IPS-20b (cell line): ENCODE measurements around the gene TTC24.

Experiments
- H3K27ac ChIP-seq: one replicate; pipeline ENCODE4 v1.5.1; 2013; ENCODE audit warnings: low read length
- H3K27me3 ChIP-seq: 2 replicates; pipeline ENCODE4 v1.6.1; 2013; ENCODE audit warnings: mild to moderate bottlenecking, low read length, inconsistent platforms; ENCODE audit not compliant: insufficient read depth
- H3K36me3 ChIP-seq: 2 replicates; pipeline ENCODE4 v1.6.1; 2013; ENCODE audit warnings: low read depth, mild to moderate bottlenecking, inconsistent platforms, low read length, moderate library complexity; ENCODE audit not compliant: insufficient read depth
- H3K4me1 ChIP-seq: 2 replicates; pipeline ENCODE4 v1.6.1; 2013; ENCODE audit warnings: mild to moderate bottlenecking, control low read depth, inconsistent platforms, low read length, moderate library complexity; ENCODE audit not compliant: insufficient read depth
- H3K4me3 ChIP-seq: 2 replicates; pipeline ENCODE4 v1.5.1; 2013; ENCODE audit warnings: mild to moderate bottlenecking, low read length, inconsistent platforms
- H3K9ac ChIP-seq: 2 replicates; pipeline ENCODE4 v1.6.1; 2013; ENCODE audit warnings: low read depth, mild to moderate bottlenecking, inconsistent platforms, low read length, moderate library complexity
- H3K9me3 ChIP-seq: 2 replicates; pipeline ENCODE4 v1.6.1; 2013; ENCODE audit warnings: mild to moderate bottlenecking, low read depth, low read length, inconsistent platforms; ENCODE audit not compliant: insufficient read depth

Gene TTC24

DNA sequence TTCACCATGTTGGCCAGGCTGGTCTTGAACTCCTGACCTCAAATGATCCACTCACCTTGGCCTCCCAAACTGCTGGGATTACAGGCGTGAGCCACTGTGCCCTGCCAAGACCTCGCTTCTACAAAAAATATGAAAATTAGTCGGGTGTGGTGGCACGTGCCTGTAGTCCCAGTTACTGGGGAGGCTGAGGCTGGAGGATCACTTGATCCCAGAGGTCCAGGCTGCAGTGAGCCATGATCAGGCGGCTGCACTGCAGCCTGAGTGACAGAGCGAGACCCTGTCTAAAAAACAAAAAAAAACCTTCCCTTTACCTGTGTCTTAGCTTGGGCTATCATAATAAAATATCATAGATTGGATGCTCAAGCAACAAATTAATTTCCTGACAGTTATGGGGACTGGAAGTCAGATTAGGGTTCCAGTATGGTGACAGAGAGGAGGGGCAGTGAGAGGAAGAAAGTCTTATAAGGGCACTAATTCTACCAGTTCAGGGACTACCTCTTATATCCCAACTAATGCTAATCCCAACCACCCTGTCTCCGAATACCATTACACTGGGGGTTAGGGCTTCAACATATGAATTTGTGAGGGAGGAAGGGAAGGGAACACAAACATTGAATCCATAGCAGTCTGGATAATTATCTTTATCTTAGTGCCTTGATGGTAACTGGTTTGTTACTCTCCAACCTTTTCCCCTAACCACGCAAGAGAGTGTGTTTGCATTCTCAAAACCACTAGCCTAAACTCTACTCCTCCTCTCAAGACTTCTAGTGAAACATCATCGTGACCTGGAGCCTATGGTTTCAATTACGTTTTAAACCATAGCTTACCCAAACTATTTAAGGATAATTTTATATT, 11.0 kb downstream of the TTC24 start:
- Histone ChIP-seq H3K27ac (no peak overlapping the region), H3K4me1 (peaks cover 11% of the 10 kb centered on the region; the same call in 1 of the 2 replicates), H3K27me3 (peaks cover 5% of the 10 kb centered on the region; the same call in 1 of the 2 replicates), H3K36me3 (peaks cover 31% of the 10 kb centered on the region), H3K4me3 (peak overlapping the region; percentile 78), H3K9me3 (no peaks in the 10 kb centered on the region), H3K9ac (peak overlapping the region; percentile 84; the same call in 1 of the 2 replicates)

DNA sequence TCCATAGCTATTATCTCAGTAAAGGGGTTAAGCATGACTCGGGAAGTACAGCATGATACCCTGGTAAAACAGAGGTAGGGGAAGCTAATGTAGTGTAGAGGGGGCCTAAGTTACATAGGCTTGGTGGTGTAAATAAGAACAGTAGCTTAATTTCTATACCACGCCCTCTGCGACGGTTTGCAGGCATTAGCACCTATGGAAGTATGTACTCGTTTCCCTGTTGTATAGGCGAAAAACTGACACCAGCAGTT, 11.6 kb downstream of the TTC24 start:
- Histone ChIP-seq H3K4me1 (peaks cover 11% of the 10 kb centered on the region; the same call in 1 of the 2 replicates), H3K9ac (peak overlapping the region; percentile 84), H3K27ac (peak overlapping the region; percentile 91), H3K9me3 (no peaks in the 10 kb centered on the region), H3K27me3 (no peaks in the 10 kb centered on the region), H3K4me3 (peak overlapping the region; percentile 78), H3K36me3 (peaks cover 36% of the 10 kb centered on the region)

- H3K9ac ChIP-seq = peak within 1 kb of the TSS; percentile 84
Measured at GRCh38 chr1:156591432-156592157, 12.1 kb downstream of the TTC24 start, which contains the start of gene NAXE. NAXE (plus strand) TSS chr1:156591776; CDS start chr1:156591805, 29 bp downstream.

GRCh38 chr1:156592158-156592909, 12.8 kb downstream of the TTC24 start:
- Histone ChIP-seq H3K27me3 (no peaks in the 10 kb centered on the region), H3K9ac (peak overlapping the region; percentile 84), H3K4me3 (peak overlapping the region; percentile 78), H3K9me3 (no peaks in the 10 kb centered on the region), H3K4me1 (peaks cover 11% of the 10 kb centered on the region; the same call in 1 of the 2 replicates), H3K36me3 (peaks cover 48% of the 10 kb centered on the region), H3K27ac (no peak overlapping the region)

More at GRCh38 chr1:156591432-156592157, 12.1 kb downstream of the TTC24 start, which contains the start of gene NAXE:
- Histone ChIP-seq H3K36me3 (peaks cover 41% of the 10 kb centered on the region), H3K9me3 (no peaks in the 10 kb centered on the region), H3K27ac (peak within 1 kb of the TSS; percentile 91), H3K4me1 (peaks cover 11% of the 10 kb centered on the region; the same call in 1 of the 2 replicates), H3K27me3 (no peaks in the 10 kb centered on the region), H3K4me3 (peak within 1 kb of the TSS; percentile 78)

- Histone ChIP-seq H3K4me1 (peaks cover 11% of the 10 kb centered on the region; the same call in 1 of the 2 replicates), H3K27ac (no peak overlapping the region), H3K27me3 (no peaks in the 10 kb centered on the region), H3K36me3 (peaks cover 56% of the 10 kb centered on the region), H3K4me3 (peak overlapping the region; percentile 78; the same call in 1 of the 2 replicates), H3K9me3 (no peaks in the 10 kb centered on the region), H3K9ac (peak overlapping the region; percentile 84; the same call in 1 of the 2 replicates)
Measured at GRCh38 chr1:156592910-156593660, 13.6 kb downstream of the TTC24 start.

DNA sequence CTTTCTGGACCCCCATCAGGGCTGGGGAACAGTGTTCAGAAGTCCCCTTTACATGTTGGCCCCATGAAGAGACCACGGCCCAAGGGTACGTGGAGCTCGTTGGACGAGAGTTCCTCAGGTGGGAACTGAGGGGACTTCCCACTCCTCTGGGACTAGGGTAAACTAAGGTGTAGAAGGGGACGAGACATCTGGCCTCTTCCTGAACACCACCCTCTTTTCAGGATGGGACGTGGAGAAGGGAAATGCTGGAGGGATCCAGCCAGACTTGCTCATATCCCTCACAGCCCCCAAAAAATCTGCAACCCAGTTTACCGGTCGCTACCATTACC, 14.1 kb downstream of the TTC24 start:
- Histone ChIP-seq H3K9me3 (no peaks in the 10 kb centered on the region), H3K4me3 (no peak overlapping the region), H3K4me1 (peaks cover 11% of the 10 kb centered on the region; the same call in 1 of the 2 replicates), H3K36me3 (peaks cover 61% of the 10 kb centered on the region), H3K9ac (no peak overlapping the region), H3K27me3 (no peaks in the 10 kb centered on the region), H3K27ac (no peak overlapping the region)

DNA sequence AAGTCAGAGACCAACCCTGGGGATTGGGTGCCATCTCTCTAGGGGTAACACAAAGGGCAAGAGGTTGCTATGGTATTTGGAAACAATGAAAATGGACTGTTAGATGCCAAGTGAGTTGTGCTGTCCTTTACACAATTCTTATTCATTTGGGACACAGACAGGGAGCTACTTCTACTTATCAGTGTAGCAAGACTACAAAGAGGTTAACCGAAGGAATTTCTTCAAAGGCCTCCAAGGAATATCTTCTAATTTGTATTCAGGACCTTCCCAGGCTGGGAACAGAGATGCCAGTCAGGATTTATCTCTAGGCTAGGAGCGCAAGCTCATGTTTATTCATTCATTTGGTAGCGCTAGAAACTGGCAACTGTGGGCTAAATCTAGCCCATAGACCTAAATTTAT, 14.7 kb downstream of the TTC24 start:
- Histone ChIP-seq H3K9me3 (no peaks in the 10 kb centered on the region), H3K36me3 (peaks cover 67% of the 10 kb centered on the region), H3K9ac (no peak overlapping the region), H3K27me3 (no peaks in the 10 kb centered on the region), H3K4me3 (no peak overlapping the region), H3K4me1 (peaks cover 11% of the 10 kb centered on the region; the same call in 1 of the 2 replicates), H3K27ac (no peak overlapping the region)

GRCh38 chr1:156595016-156595415, 15.5 kb downstream of the TTC24 start:
- Histone ChIP-seq H3K9ac (no peak overlapping the region), H3K9me3 (no peaks in the 10 kb centered on the region), H3K36me3 (peaks cover 68% of the 10 kb centered on the region), H3K4me1 (peaks cover 11% of the 10 kb centered on the region; the same call in 1 of the 2 replicates), H3K27me3 (no peaks in the 10 kb centered on the region), H3K4me3 (no peak overlapping the region), H3K27ac (no peak overlapping the region)

- H3K27me3 ChIP-seq = no peaks in the 10 kb centered on the region
- no peaks in the 10 kb centered on the region for H3K9me3 ChIP-seq
- H3K36me3 ChIP-seq = peaks cover 68% of the 10 kb centered on the region
- H3K27ac ChIP-seq = no peak overlapping the region
- no peak overlapping the region for H3K9ac ChIP-seq
- H3K4me1 ChIP-seq = 0 out of 2 replicates have a peak, but pooled peaks cover 6% of the 10 kb centered on the region
- H3K4me3 ChIP-seq = no peak overlapping the region
Measured at GRCh38 chr1:156596426-156596825, 16.9 kb downstream of the TTC24 start.

DNA sequence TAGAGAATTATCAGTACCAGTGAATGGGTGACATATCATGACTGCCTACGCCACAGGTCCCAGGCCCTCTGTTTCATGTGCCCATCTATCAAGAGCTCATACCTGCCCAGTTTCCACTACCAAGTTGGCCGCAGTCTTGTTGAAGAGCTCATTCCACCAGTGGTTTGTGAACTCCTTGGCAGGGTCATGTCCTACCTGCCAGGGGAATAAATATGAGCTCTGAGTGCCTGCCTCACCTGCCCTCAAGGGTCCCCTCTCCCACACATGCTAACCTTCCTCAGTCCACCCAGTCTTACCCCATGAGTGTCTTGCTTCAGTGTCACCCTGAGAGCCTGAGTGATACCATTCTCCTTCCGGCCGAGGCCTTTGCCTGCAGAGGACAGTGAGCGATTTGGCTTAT, 18.6 kb downstream of the TTC24 start:
- H3K9me3 ChIP-seq = no peaks in the 10 kb centered on the region
- peaks cover 62% of the 10 kb centered on the region for H3K36me3 ChIP-seq
- H3K9ac ChIP-seq = no peak overlapping the region
- H3K4me1 ChIP-seq = 0 out of 2 replicates have a peak, but pooled peaks cover 3% of the 10 kb centered on the region
- H3K27ac ChIP-seq = no peak overlapping the region
- H3K4me3 ChIP-seq = no peak overlapping the region
- no peaks in the 10 kb centered on the region for H3K27me3 ChIP-seq
